HG02970 (cell line): ENCODE measurements around the gene LIMK2.

Experiments
- ATAC-seq: cut with Tn5 transposase; IDR thresholded peaks from one replicate; pipeline ENCODE4 v1.9.1; 2021; ENCODE audit warnings: mild to moderate bottlenecking, moderate library complexity, moderate number of reproducible peaks; ENCODE audit not compliant: unreplicated experiment, low FRiP score

Gene LIMK2

DNA sequence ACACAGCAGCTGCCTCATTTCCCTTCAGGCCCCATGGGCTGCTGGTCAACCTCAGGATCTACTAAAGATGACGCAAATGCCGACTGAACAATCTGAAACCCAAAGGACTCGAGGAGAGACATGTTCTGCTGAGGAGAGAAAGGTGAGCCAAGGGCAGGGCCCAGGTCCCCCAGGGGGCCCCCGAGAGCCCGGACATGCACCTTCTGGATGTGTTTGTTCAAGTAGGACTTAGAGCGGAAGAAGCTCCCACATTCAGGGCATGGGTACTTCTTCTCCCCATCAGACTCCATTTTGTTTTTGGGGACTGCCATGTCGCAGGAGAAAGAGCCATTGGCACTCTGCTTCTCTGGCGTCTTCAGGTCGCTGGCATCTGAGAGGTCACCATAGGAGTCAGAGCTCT, 114.8 kb downstream of the LIMK2 start:
- ATAC-seq: no peak

DNA sequence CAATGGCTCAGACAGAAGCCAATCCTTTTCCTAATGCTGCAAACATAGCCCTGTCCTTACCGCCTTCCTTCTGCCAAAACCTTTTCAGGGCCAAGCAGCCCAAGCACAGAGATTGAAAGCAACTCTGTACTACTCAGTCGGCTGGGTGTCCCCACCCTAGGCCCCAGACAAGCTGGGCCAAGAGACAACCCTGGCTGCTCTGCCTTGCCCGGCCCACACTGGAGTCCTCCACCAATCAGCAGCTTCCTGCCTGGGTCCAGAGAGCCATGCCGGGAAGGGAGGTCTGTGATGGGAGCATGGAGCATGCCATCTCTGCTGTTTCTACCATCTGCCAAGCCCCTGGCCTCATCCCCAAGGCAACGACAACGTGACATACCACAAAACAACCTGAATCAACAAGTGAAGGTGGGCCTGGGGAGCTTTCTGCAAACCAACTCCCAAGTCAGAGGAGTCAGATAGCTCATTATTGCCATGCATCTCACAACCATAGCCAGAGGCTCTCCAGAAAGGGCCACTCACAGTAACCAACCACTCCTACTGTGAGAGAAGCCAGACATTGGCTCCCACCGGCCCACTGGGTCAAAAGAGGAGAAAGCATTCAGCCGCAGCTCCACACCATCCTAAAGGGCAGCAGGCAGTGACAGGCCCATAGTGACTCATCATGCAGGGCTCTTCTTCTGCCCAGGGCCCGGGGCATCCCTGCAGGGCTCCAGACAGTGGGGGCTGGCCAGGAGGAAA, 115.9 kb downstream of the LIMK2 start:
- ATAC-seq: no peak

DNA sequence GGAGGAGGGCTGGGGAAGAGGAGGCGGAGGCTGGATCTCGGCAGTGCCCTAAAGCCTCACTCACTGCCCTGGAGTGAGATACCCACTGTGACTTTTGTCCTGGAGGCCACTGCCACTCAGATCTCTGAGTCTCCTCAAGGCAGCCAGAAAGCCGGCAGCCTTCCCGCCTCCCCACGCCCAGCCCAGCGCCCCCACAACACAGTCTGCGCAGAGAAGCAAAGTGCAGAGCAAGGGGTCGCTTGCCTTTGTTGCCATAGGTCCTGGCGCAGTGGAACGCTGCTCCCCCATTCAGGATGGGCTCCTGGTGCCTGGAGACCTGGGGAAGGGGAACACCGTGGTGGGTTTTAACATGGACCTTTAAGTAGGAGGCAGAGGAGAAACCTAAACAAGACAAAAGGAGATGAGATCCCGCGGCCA, 116.5 kb downstream of the LIMK2 start:
- no peak for ATAC-seq

DNA sequence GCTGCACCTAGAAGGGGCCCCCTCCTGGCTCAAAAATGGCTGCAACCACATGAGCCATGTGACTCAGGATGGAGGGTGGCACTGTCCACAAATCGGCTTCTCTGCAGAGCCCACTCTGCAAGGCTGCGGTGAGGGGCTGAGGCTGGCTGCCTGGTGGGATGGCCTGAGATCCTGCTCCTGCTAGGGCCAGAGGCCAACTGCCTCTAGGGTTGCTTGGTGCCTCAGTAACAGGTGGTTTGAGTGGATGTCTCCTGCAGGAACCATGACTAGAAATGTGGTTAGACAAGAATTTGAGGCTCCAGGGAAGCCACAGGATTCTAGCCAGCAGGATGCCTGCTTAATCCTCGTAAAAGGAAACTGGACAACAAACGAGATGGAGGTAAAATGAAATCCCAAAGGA, 116.9 kb downstream of the LIMK2 start:
- ATAC-seq: no peak
